GM23338 (cell line): ENCODE results near the gene ITGA8. TPM values are rescaled to one million over a fixed set of nuclear protein-coding genes. Genes with fewer than 3 reads are reported as not detected.

Experiments used
- ATAC-seq: fragments of 200-7000 bp; cut with Tn5 transposase; 3 replicates; pipeline ENCODE4 v1.9.1; 2020
- DNase-seq: peaks from one replicate; pipeline ENCODE4 v3.0.0-alpha.2; 2015; ENCODE audit warnings: low spot score
- H2AFZ ChIP-seq: fragments of 200-600 bp; sonication (generic); 2 replicates; pipeline ENCODE4 v1.8.0; 2016; ENCODE audit warnings: antibody characterized with exemption, mild to moderate bottlenecking, moderate library complexity
- H3F3A ChIP-seq: fragments of 200-600 bp; sonication (generic); replicated peaks from 2 replicates; pipeline ENCODE4 v1.8.0; 2017; ENCODE audit warnings: antibody characterized with exemption, mixed run types, low read depth
- H3K27ac ChIP-seq: fragments of 200-600 bp; sonication (generic); 2 replicates; pipeline ENCODE4 v1.6.1; 2016; ENCODE audit warnings: low read depth
- H3K27me3 ChIP-seq: fragments of 200-600 bp; sonication (generic); 2 replicates; pipeline ENCODE4 v1.8.0; 2016; ENCODE audit warnings: mild to moderate bottlenecking, mixed run types, moderate library complexity; ENCODE audit not compliant: insufficient read depth
- H3K36me3 ChIP-seq: fragments of 200-600 bp; sonication (generic); 2 replicates; pipeline ENCODE4 v1.8.0; 2016; ENCODE audit warnings: mild to moderate bottlenecking; ENCODE audit not compliant: insufficient read depth
- H3K4me1 ChIP-seq: fragments of 200-600 bp; sonication (generic); 2 replicates; pipeline ENCODE4 v1.8.0; 2016; ENCODE audit warnings: mild to moderate bottlenecking, moderate library complexity; ENCODE audit not compliant: insufficient read depth
- H3K4me2 ChIP-seq: fragments of 200-600 bp; sonication (generic); 2 replicates; pipeline ENCODE4 v1.7.1; 2017; ENCODE audit warnings: mixed run types
- H3K4me3 ChIP-seq: fragments of 200-600 bp; sonication (generic); 2 replicates; pipeline ENCODE4 v1.6.1; 2016; ENCODE audit warnings: mixed run types
- H3K79me2 ChIP-seq: fragments of 200-600 bp; sonication (generic); replicated peaks from 2 replicates; pipeline ENCODE4 v1.8.0; 2017; ENCODE audit warnings: mild to moderate bottlenecking; ENCODE audit not compliant: insufficient read depth
- H3K9me2 ChIP-seq: fragments of 200-600 bp; sonication (generic); 2 replicates; pipeline ENCODE4 v1.8.0; 2017; ENCODE audit not compliant: insufficient read depth
- H4K20me1 ChIP-seq: fragments of 200-600 bp; sonication (generic); replicated peaks from 2 replicates; pipeline ENCODE4 v1.8.0; 2017; ENCODE audit warnings: mild to moderate bottlenecking; ENCODE audit not compliant: insufficient read depth
- H3K27ac Mint-ChIP-seq: 2 replicates; pipeline ENCODE4 v1.8.0; 2020; ENCODE audit warnings: inconsistent platforms, mild to moderate bottlenecking, moderate library complexity, mixed read lengths
- H3K27me3 Mint-ChIP-seq: 3 replicates; pipeline ENCODE4 v1.8.0; 2022; ENCODE audit warnings: low read depth, mild to moderate bottlenecking, moderate library complexity, mixed read lengths, inconsistent platforms; ENCODE audit not compliant: insufficient read depth, poor library complexity
- H3K36me3 Mint-ChIP-seq: 3 replicates; pipeline ENCODE4 v1.8.0; 2021; ENCODE audit warnings: low read depth, mild to moderate bottlenecking, inconsistent platforms, moderate library complexity, mixed read lengths
- H3K4me1 Mint-ChIP-seq: 3 replicates; pipeline ENCODE4 v1.8.0; 2020; ENCODE audit warnings: mild to moderate bottlenecking, inconsistent platforms, mixed read lengths
- H3K4me3 Mint-ChIP-seq: 3 replicates; pipeline ENCODE4 v1.8.0; 2021; ENCODE audit warnings: moderate library complexity, mild to moderate bottlenecking, inconsistent platforms, mixed read lengths
- H3K9me3 Mint-ChIP-seq: 3 replicates; pipeline ENCODE4 v1.8.0; 2020; ENCODE audit warnings: moderate library complexity, mild to moderate bottlenecking, inconsistent platforms, mixed read lengths
- CREB1 ChIP-seq: fragments of 250-450 bp; sonication (Bioruptor Pico); IDR thresholded peaks from 2 replicates; pipeline ENCODE4 v1.5.0; 2020; ENCODE audit warnings: low read depth, mild to moderate bottlenecking, moderate library complexity
- EZH2 ChIP-seq: fragments of 200-600 bp; sonication (generic); IDR thresholded peaks from one replicate; pipeline ENCODE4 v1.8.0; 2017; ENCODE audit warnings: antibody characterized with exemption, mild to moderate bottlenecking, low read depth; ENCODE audit not compliant: unreplicated experiment
- EZH2phosphoT487 ChIP-seq: fragments of 200-600 bp; sonication (generic); IDR thresholded peaks from one replicate; pipeline ENCODE4 v1.8.1; 2018; ENCODE audit warnings: antibody characterized with exemption; ENCODE audit not compliant: unreplicated experiment
- JUNB ChIP-seq: IDR thresholded peaks from one replicate; pipeline ENCODE4 v1.6.1; 2016; ENCODE audit warnings: antibody characterized with exemption; ENCODE audit not compliant: unreplicated experiment
- NANOG ChIP-seq: IDR thresholded peaks from 2 replicates; pipeline ENCODE4 v1.6.1; 2016; ENCODE audit warnings: antibody characterized with exemption, borderline replicate concordance
- POLR2AphosphoS5 ChIP-seq: IDR thresholded peaks from 2 replicates; pipeline ENCODE4 v1.6.1; 2016; ENCODE audit warnings: antibody characterized with exemption, low read depth
- STAT1 ChIP-seq: IDR thresholded peaks from one replicate; pipeline ENCODE4 v1.6.1; 2016; ENCODE audit warnings: antibody characterized with exemption; ENCODE audit not compliant: unreplicated experiment
- ZNF114 ChIP-seq: fragments of 250-450 bp; sonication (Bioruptor Pico); IDR thresholded peaks from 2 replicates; pipeline ENCODE4 v1.5.0; 2020; ENCODE audit warnings: mild to moderate bottlenecking, moderate library complexity
- ZNF331 ChIP-seq: fragments of 250-450 bp; sonication (Bioruptor Pico); IDR thresholded peaks from 2 replicates; pipeline ENCODE4 v1.5.0; 2020; ENCODE audit warnings: low read depth, mild to moderate bottlenecking, moderate library complexity
- polyA plus RNA-seq: library from polyadenylated mRNA; unstranded; fragments of >200 nt; fragmentation: Nextera tagmentation; extraction: Ambion mirVana; gene quantifications from 2 replicates; pipeline ENCODE4 v1.2.1, GENCODE V29; 2016
- total RNA-seq: library from RNA; depleted of rRNA; stranded (reverse); fragments of >200 nt; shearing (Covaris generic); gene quantifications from 2 replicates; pipeline ENCODE4 v1.2.3, GENCODE V29; 2014
- TF ChIP-seq, protein P1 (sequence below): fragments of 250-450 bp; sonication (Bioruptor Pico); IDR thresholded peaks from 2 replicates; pipeline ENCODE4 v1.5.0; 2020; ENCODE audit warnings: mild to moderate bottlenecking, moderate library complexity
- TF ChIP-seq, protein P2 (sequence below), 2 experiments: fragments of 200-600 bp in 1 of 2; sonication (generic) in 1 of 2; conservative IDR thresholded peaks; 2 replicates each; pipeline versions ENCODE4 v1.5.1 to v1.6.1; 2016 to 2017; ENCODE audit warnings: antibody characterized with exemption in 2 of 2, low read depth in 2 of 2, mild to moderate bottlenecking in 2 of 2, moderate library complexity in 1 of 2
- TF ChIP-seq, protein P3 (sequence below): IDR thresholded peaks from 2 replicates; pipeline ENCODE4 v1.6.1; 2016; ENCODE audit warnings: antibody characterized with exemption
- TF ChIP-seq, protein P4 (sequence below): IDR thresholded peaks from one replicate; pipeline ENCODE4 v1.6.1; 2018; ENCODE audit warnings: antibody characterized with exemption; ENCODE audit not compliant: unreplicated experiment

ITGA8 gene
- total and polyA plus RNA-seq, 2 experiments from 2014 or later: not detected

DNA sequence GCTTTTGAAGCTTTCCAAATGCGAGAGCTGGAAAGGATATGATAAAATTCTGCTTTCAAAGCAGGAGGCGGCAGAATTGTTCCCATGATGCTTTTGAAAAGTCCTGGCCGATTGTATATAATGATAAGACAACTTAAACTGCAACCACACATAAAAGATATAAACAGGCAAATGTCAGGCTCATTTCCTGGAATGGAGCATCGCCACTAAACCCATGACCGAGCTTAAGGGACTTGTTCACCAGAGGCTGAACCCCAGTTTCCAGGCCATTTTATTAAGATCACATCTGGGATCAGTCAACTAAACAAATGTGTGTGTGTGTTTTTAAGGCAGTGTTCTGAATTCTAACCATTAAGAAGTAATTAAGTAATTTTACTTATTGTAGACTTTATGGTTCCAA, 131.6 kb downstream of the ITGA8 start:
- Histone ChIP-seq H3K4me2 (no peak overlapping the region), H3K27ac (no peak overlapping the region), H3K79me2 (no peaks in the 10 kb centered on the region), H3K9me2 (no peaks in the 10 kb centered on the region), H3K27me3 (no peaks in the 10 kb centered on the region), H3F3A (no peaks in the 10 kb centered on the region), H4K20me1 (no peaks in the 10 kb centered on the region), H3K4me1 (no peaks in the 10 kb centered on the region), H3K4me3 (no peak overlapping the region), H3K36me3 (no peaks in the 10 kb centered on the region), H2AFZ (no peak overlapping the region)
- Mint-ChIP-seq H3K36me3 (no peaks in the 10 kb centered on the region; the same call in 2 of the 3 replicates), H3K27ac (no peak overlapping the region), H3K27me3 (no peaks in the 10 kb centered on the region), H3K9me3 (peaks cover 3% of the 10 kb centered on the region; the same call in 1 of the 3 replicates), H3K4me3 (no peak overlapping the region), H3K4me1 (no peaks in the 10 kb centered on the region)
- DNase-seq (no peak), ATAC-seq (no peak)
- TF ChIP-seq, protein P1, sequence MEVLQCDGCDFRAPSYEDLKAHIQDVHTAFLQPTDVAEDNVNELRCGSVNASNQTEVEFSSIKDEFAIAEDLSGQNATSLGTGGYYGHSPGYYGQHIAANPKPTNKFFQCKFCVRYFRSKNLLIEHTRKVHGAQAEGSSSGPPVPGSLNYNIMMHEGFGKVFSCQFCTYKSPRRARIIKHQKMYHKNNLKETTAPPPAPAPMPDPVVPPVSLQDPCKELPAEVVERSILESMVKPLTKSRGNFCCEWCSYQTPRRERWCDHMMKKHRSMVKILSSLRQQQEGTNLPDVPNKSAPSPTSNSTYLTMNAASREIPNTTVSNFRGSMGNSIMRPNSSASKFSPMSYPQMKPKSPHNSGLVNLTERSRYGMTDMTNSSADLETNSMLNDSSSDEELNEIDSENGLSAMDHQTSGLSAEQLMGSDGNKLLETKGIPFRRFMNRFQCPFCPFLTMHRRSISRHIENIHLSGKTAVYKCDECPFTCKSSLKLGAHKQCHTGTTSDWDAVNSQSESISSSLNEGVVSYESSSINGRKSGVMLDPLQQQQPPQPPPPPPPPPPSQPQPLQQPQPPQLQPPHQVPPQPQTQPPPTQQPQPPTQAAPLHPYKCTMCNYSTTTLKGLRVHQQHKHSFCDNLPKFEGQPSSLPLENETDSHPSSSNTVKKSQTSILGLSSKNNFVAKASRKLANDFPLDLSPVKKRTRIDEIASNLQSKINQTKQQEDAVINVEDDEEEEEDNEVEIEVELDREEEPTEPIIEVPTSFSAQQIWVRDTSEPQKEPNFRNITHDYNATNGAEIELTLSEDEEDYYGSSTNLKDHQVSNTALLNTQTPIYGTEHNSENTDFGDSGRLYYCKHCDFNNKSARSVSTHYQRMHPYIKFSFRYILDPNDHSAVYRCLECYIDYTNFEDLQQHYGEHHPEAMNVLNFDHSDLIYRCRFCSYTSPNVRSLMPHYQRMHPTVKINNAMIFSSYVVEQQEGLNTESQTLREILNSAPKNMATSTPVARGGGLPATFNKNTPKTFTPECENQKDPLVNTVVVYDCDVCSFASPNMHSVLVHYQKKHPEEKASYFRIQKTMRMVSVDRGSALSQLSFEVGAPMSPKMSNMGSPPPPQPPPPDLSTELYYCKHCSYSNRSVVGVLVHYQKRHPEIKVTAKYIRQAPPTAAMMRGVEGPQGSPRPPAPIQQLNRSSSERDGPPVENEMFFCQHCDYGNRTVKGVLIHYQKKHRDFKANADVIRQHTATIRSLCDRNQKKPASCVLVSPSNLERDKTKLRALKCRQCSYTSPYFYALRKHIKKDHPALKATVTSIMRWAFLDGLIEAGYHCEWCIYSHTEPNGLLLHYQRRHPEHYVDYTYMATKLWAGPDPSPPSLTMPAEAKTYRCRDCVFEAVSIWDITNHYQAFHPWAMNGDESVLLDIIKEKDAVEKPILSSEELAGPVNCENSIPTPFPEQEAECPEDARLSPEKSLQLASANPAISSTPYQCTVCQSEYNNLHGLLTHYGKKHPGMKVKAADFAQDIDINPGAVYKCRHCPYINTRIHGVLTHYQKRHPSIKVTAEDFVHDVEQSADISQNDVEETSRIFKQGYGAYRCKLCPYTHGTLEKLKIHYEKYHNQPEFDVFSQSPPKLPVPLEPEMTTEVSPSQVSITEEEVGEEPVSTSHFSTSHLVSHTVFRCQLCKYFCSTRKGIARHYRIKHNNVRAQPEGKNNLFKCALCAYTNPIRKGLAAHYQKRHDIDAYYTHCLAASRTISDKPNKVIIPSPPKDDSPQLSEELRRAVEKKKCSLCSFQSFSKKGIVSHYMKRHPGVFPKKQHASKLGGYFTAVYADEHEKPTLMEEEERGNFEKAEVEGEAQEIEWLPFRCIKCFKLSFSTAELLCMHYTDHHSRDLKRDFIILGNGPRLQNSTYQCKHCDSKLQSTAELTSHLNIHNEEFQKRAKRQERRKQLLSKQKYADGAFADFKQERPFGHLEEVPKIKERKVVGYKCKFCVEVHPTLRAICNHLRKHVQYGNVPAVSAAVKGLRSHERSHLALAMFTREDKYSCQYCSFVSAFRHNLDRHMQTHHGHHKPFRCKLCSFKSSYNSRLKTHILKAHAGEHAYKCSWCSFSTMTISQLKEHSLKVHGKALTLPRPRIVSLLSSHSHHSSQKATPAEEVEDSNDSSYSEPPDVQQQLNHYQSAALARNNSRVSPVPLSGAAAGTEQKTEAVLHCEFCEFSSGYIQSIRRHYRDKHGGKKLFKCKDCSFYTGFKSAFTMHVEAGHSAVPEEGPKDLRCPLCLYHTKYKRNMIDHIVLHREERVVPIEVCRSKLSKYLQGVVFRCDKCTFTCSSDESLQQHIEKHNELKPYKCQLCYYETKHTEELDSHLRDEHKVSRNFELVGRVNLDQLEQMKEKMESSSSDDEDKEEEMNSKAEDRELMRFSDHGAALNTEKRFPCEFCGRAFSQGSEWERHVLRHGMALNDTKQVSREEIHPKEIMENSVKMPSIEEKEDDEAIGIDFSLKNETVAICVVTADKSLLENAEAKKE (CRISPR knock-in tag): no peak
- TF ChIP-seq STAT1: no peak
- no peak for TF ChIP-seq EZH2phosphoT487
- TF ChIP-seq ZNF114 (CRISPR knock-in tag): no peak
- TF ChIP-seq, protein P2, sequence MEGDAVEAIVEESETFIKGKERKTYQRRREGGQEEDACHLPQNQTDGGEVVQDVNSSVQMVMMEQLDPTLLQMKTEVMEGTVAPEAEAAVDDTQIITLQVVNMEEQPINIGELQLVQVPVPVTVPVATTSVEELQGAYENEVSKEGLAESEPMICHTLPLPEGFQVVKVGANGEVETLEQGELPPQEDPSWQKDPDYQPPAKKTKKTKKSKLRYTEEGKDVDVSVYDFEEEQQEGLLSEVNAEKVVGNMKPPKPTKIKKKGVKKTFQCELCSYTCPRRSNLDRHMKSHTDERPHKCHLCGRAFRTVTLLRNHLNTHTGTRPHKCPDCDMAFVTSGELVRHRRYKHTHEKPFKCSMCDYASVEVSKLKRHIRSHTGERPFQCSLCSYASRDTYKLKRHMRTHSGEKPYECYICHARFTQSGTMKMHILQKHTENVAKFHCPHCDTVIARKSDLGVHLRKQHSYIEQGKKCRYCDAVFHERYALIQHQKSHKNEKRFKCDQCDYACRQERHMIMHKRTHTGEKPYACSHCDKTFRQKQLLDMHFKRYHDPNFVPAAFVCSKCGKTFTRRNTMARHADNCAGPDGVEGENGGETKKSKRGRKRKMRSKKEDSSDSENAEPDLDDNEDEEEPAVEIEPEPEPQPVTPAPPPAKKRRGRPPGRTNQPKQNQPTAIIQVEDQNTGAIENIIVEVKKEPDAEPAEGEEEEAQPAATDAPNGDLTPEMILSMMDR (conservative IDR thresholded peaks at IDR 0.05; ENCODE audit: low read depth in 2 of 2): no peak
- no peak for TF ChIP-seq CREB1 (CRISPR knock-in tag)
- TF ChIP-seq, protein P3, sequence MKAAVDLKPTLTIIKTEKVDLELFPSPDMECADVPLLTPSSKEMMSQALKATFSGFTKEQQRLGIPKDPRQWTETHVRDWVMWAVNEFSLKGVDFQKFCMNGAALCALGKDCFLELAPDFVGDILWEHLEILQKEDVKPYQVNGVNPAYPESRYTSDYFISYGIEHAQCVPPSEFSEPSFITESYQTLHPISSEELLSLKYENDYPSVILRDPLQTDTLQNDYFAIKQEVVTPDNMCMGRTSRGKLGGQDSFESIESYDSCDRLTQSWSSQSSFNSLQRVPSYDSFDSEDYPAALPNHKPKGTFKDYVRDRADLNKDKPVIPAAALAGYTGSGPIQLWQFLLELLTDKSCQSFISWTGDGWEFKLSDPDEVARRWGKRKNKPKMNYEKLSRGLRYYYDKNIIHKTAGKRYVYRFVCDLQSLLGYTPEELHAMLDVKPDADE: no peak
- TF ChIP-seq NANOG: no peak
- TF ChIP-seq POLR2AphosphoS5: no peak
- no peak for TF ChIP-seq ZNF331 (CRISPR knock-in tag)
- no peak for TF ChIP-seq EZH2
- TF ChIP-seq, protein P4, sequence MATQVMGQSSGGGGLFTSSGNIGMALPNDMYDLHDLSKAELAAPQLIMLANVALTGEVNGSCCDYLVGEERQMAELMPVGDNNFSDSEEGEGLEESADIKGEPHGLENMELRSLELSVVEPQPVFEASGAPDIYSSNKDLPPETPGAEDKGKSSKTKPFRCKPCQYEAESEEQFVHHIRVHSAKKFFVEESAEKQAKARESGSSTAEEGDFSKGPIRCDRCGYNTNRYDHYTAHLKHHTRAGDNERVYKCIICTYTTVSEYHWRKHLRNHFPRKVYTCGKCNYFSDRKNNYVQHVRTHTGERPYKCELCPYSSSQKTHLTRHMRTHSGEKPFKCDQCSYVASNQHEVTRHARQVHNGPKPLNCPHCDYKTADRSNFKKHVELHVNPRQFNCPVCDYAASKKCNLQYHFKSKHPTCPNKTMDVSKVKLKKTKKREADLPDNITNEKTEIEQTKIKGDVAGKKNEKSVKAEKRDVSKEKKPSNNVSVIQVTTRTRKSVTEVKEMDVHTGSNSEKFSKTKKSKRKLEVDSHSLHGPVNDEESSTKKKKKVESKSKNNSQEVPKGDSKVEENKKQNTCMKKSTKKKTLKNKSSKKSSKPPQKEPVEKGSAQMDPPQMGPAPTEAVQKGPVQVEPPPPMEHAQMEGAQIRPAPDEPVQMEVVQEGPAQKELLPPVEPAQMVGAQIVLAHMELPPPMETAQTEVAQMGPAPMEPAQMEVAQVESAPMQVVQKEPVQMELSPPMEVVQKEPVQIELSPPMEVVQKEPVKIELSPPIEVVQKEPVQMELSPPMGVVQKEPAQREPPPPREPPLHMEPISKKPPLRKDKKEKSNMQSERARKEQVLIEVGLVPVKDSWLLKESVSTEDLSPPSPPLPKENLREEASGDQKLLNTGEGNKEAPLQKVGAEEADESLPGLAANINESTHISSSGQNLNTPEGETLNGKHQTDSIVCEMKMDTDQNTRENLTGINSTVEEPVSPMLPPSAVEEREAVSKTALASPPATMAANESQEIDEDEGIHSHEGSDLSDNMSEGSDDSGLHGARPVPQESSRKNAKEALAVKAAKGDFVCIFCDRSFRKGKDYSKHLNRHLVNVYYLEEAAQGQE: no peak
- TF ChIP-seq JUNB: no peak
